BJ (cell line): ENCODE data around the gene CLDN34. TPM values are rescaled to one million over a fixed set of nuclear protein-coding genes. Genes with fewer than 3 reads are reported as not detected.
A peak's percentile ranks its signal among the peaks of the same experiment; 100 is the strongest.

Experiments used
- CTCF ChIA-PET: fragments of 350-600 bp; formaldehyde crosslinking; extraction: SDS; loops from one replicate; lab custom pipeline; 2021; ENCODE audit warnings: antibody characterized with exemption, inconsistent platforms; lab: Yijun Ruan, JAX
- POLR2A ChIA-PET: fragments of 300-600 bp; sonication (Branson Sonifier 250); formaldehyde crosslinking; extraction: SDS; loops from one replicate; lab custom pipeline; 2021; ENCODE audit warnings: antibody characterized with exemption; lab: Charles Lee
- DNase-seq: peaks from one replicate; pipeline ENCODE4 v3.0.0-alpha.2; 2011; ENCODE audit warnings: low read depth
- H3K27me3 ChIP-seq: 2 replicates; pipeline ENCODE4 v1.6.0; 2011; ENCODE audit warnings: low read length; ENCODE audit not compliant: control insufficient read depth, insufficient read depth
- H3K36me3 ChIP-seq: 2 replicates; pipeline ENCODE4 v1.5.1; 2011; ENCODE audit warnings: low read length; ENCODE audit not compliant: control insufficient read depth, insufficient read depth
- H3K4me3 ChIP-seq: 2 replicates; pipeline ENCODE4 v1.5.1; 2011; ENCODE audit warnings: low read depth, mild to moderate bottlenecking, control low read depth, low read length
- polyA plus RNA-seq: library from polyadenylated mRNA; depleted of rRNA; stranded (reverse); fragments of >200 nt; gene quantifications from 2 replicates; pipeline ENCODE4 v1.2.3, GENCODE V29; 2011
- TF ChIP-seq, protein P1 (sequence below): IDR thresholded peaks from 2 replicates; pipeline ENCODE4 v1.5.1; 2011; ENCODE audit warnings: low read depth, mild to moderate bottlenecking, control low read depth, inconsistent platforms, low read length, moderate library complexity; ENCODE audit not compliant: insufficient read depth

The CLDN34 gene
- polyA plus RNA-seq, 1 experiment = not detected

DNA sequence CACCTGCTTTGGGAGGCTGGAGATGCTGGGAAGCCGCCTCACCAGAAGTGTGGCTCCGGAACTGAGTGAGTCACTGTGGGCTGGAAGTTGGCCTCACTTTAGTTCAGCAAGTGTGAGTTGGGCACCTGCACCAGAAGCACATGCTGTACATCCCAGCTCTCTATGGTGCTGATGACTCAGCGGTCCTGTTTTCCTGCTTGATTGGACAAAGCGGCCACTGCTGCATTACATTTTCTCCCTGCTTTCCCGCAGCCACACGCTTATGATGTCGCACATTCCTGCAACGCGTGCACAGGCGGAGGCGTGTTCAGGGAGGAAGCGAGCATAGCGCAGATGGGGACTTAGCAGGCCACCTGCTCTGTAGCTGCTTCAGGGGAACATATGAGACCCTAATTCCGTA lies 26.7 kb upstream of the CLDN34 start:
- no peak overlapping the region for H3K4me3 ChIP-seq
- ChIA-PET CTCF (no interaction called here), POLR2A (no interaction called here)
- H3K36me3 ChIP-seq = no peaks in the 10 kb centered on the region; the same call in 1 of the 2 replicates
- TF ChIP-seq, protein P1, sequence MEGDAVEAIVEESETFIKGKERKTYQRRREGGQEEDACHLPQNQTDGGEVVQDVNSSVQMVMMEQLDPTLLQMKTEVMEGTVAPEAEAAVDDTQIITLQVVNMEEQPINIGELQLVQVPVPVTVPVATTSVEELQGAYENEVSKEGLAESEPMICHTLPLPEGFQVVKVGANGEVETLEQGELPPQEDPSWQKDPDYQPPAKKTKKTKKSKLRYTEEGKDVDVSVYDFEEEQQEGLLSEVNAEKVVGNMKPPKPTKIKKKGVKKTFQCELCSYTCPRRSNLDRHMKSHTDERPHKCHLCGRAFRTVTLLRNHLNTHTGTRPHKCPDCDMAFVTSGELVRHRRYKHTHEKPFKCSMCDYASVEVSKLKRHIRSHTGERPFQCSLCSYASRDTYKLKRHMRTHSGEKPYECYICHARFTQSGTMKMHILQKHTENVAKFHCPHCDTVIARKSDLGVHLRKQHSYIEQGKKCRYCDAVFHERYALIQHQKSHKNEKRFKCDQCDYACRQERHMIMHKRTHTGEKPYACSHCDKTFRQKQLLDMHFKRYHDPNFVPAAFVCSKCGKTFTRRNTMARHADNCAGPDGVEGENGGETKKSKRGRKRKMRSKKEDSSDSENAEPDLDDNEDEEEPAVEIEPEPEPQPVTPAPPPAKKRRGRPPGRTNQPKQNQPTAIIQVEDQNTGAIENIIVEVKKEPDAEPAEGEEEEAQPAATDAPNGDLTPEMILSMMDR = no peak
- peak; percentile 13 for DNase-seq
- no peaks in the 10 kb centered on the region for H3K27me3 ChIP-seq

DNA sequence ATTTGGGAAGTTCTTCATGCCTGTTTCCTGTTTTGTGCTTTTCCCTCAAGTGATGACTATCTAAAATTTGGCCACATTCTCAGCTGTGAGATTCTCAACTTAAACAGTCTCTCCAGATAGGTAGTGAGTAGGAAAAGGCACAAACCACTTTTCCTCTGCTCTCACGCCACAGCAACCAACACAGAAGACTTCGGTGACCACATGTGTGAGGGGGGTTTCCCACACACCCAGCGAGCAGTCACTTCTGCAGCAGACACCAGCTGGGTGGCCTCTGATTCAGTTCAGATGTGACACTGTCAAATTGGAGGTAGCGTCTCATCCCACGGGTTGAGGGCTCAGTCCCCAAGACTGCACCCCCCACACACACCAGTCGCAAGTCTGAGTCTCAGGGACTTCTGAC lies 25.1 kb upstream of the CLDN34 start:
- TF ChIP-seq, protein P1 = no peak
- no peaks in the 10 kb centered on the region; the same call in 1 of the 2 replicates for H3K36me3 ChIP-seq
- DNase-seq = no peak
- no peak overlapping the region for H3K4me3 ChIP-seq
- no peaks in the 10 kb centered on the region for H3K27me3 ChIP-seq
- CTCF ChIA-PET = no interaction called here
- POLR2A ChIA-PET = no interaction called here

DNA sequence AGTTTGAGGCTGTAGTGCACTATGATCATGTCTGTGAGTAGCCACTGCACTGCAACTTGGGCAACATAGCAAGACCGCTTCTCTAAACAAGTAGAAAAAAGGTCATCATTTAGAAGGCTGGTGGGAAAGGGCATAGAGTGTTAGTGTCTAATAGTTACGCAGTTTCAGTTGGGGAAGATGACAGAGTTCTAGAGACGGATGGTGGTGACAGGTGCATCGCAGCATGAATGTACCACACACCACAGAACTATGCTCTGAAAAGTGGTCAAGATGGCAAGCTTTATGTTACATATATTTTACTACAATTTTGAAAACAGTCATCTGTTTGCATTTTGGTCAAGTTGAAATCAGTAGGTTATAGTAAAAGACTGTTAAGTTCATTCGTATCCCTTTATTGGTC lies 23.7 kb upstream of the CLDN34 start:
- H3K27me3 ChIP-seq = no peaks in the 10 kb centered on the region
- no peak for DNase-seq
- H3K36me3 ChIP-seq = no peaks in the 10 kb centered on the region; the same call in 1 of the 2 replicates
- POLR2A ChIA-PET = no interaction called here
- CTCF ChIA-PET = no interaction called here
- H3K4me3 ChIP-seq = no peak overlapping the region
- TF ChIP-seq, protein P1 = no peak

DNA sequence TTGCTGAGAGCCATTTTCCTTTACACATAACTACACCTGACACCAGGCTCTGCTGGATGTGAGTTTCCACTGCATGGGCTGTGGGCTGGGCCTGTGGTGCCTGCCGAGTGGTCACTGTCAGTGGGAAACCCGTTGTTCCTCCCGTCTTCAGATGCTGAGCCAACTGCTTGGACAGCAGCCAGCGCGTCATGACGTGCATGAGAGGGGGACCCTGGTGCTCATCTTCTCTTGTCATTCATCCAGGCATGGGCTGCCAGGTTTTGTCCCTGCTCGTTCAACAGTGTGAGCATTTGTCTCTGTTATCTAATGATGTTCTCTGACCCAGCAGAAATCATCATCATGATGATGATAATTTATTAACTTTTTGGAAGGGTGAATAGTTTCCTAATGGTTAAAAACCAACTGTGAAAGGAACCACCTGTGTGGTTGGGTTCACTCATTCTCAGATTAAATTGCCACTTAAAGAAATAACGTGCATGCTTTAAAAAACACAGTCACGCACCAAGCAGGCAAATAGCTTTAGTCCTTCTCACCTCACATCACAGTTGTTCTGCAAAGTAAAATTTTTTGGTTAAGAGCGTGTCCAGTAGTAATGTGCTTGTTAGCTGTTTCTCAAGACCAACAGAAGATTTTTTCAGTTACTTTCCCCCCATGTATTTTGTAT lies 19.9 kb upstream of the CLDN34 start:
- Histone ChIP-seq H3K4me3 (no peak overlapping the region), H3K36me3 (no peaks in the 10 kb centered on the region; the same call in 1 of the 2 replicates), H3K27me3 (no peaks in the 10 kb centered on the region)
- CTCF ChIA-PET = no interaction called here
- TF ChIP-seq, protein P1 = no peak
- POLR2A ChIA-PET = no interaction called here
- DNase-seq = no peak

DNA sequence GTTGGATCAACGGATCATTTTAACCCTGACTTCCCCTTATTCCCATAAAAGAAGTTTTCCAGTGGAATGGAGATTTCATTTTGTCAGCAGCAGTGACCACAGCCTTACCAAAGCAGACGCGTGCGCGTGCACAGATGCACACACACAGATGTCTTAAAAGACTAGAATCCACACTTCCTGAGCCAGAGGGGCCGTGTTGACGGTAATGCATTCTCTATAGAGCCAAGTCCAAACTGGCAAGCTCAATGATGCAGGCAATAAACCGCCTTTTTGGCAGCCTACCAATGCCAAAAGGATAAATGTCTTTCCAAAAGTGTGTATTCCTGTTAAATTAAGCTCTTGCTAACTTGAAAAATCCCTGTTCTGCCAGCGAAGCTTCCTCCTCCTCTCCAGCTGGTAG lies 18.8 kb upstream of the CLDN34 start:
- no peaks in the 10 kb centered on the region for H3K27me3 ChIP-seq
- POLR2A ChIA-PET = no interaction called here
- CTCF ChIA-PET = interaction anchor here (0.6 kb wide), 1 partner anchor 20 kb away, joined by 3 read pairs; no protein-coding TSS in a partner anchor
- no peaks in the 10 kb centered on the region; the same call in 1 of the 2 replicates for H3K36me3 ChIP-seq
- no peak overlapping the region for H3K4me3 ChIP-seq
- DNase-seq = no peak
- TF ChIP-seq, protein P1 = no peak
